GM13976 (cell line): ENCODE results near the gene FAM169A.
A peak's percentile ranks its signal among the peaks of the same experiment; 100 is the strongest.
"Not testable (repeated sequence)": the region's sequence is repeated elsewhere in the genome, so short reads cannot be mapped to it uniquely, and the experiment has no call there.

ENCODE experiments used
- DNase-seq: peaks from one replicate; pipeline ENCODE4 v3.0.0; 2012; ENCODE audit warnings: low spot score
- in situ Hi-C: fragments of 300-500 bp; cut with MboI; formaldehyde crosslinking; loops from one replicate; pipeline ENCODE4 v1.12.0; 2022; ENCODE audit warnings: low sequenced_read_pairs, mixed read lengths, inconsistent platforms; ENCODE audit not compliant: unreplicated experiment
- TF ChIP-seq, protein P1 (sequence below): IDR thresholded peaks from 2 replicates; pipeline ENCODE4 v1.5.1; 2012; ENCODE audit warnings: borderline replicate concordance, mild to moderate bottlenecking; ENCODE audit not compliant: insufficient read depth; ENCODE audit errors: extremely low read depth, missing control alignments, control extremely low read depth

FAM169A gene

DNA sequence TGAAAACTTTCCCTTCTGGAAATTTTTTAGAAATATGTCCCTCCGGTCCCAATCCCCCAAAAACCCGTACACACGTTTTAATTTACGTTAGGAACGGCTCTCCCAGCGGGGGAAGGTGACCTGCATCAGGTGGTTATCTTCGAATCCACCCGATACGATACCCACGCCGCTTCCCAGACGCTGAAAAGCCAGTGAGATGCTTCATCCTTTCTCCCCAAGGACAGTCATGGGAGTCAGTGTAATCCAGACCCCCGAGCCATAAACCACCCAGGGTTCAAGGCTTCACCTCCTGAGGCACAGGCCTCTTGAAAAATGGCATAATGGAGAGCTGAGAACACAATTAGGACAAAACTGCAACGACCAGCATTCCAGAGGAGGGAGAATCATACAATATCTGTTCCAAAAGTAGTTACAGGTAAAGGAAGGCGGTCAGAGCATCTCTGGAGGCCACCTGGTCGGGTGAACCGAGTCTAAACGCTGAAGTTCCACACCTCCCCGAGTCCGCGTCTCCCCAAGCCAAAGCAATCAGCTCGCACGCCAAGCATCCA is 857 bp downstream of the FAM169A start:
- no peak for DNase-seq
- in situ Hi-C loops = no loop called here
- TF ChIP-seq, protein P1, sequence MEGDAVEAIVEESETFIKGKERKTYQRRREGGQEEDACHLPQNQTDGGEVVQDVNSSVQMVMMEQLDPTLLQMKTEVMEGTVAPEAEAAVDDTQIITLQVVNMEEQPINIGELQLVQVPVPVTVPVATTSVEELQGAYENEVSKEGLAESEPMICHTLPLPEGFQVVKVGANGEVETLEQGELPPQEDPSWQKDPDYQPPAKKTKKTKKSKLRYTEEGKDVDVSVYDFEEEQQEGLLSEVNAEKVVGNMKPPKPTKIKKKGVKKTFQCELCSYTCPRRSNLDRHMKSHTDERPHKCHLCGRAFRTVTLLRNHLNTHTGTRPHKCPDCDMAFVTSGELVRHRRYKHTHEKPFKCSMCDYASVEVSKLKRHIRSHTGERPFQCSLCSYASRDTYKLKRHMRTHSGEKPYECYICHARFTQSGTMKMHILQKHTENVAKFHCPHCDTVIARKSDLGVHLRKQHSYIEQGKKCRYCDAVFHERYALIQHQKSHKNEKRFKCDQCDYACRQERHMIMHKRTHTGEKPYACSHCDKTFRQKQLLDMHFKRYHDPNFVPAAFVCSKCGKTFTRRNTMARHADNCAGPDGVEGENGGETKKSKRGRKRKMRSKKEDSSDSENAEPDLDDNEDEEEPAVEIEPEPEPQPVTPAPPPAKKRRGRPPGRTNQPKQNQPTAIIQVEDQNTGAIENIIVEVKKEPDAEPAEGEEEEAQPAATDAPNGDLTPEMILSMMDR = no peak

DNA sequence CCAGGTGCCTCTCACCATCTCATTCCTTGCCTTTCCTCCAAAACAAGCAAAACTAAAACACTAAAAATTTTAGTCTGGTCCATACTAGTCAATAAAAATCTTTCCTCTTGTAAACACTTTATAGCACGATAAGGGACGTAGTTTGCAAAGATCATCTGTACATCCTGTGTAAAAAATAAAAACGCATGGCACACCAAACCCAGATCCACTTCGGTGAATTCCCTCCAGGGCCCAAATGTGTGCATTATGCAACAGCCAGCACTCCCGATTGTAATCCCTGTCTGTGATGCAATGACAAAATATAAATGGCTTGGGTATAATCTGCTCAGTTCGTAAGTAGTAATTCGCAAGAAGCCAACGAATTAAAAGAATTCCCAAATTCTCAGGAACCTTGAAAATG is 1.4 kb downstream of the FAM169A start:
- DNase-seq = no peak
- TF ChIP-seq, protein P1 = no peak
- in situ Hi-C loops = no loop called here

DNA sequence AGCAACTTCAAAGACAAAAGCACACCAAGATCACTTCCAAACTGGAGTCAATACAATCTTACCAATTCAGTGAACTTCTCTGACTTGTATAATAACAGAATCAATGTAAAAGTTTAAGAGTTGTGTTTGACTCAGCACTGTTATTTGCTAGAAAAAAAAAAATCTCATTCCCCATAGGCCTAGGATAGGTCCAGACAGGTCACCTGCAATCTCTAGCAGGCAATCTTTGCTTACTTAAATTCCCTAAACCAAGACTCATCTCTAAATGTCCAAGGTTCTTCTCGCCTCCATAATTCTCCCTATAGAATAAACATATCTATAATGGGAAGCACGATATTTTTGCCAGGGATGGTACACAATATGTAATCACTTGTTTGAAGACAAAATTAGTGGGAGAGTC is 2.5 kb downstream of the FAM169A start:
- in situ Hi-C loops = no loop called here
- TF ChIP-seq, protein P1 = no peak
- no peak for DNase-seq

DNA sequence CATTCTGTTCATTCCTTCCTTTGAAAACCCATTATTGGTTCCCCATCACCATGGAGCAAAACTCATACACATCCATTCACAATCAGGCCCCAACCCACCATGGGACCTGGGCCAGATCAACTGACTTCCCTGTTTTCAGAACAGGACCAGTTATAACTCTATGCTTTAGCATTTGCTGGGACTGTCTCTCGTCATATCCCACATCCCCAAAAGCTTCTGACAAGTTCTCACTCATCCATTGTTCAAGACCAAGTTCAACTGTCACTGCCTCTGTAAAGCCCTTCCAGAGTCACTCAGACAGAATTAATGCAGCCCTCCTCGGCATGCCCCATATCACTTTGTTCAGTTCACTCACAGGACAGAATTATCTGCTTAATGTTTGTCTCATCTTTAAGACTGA is 4.0 kb downstream of the FAM169A start:
- DNase-seq = no peak
- in situ Hi-C loops = no loop called here
- TF ChIP-seq, protein P1 = no peak

DNA sequence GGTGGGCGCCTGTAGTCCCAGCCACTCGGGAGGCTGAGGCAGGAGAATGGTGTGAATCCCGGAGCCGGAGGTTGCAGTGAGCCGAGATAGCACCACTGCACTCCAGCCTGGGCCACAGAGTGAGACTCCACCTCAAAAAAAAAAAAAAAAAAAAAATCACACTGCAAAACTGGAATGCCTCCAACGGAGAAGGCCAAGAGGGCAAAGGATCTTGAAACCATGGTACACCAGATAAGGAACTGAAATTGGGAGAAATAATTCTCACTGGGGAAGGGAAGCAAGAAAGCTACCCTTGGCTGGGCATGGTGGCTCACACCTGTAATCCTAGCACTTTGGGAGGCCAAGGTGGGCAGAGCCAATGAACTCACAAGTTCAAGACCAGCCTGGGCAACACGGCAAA is 9.2 kb downstream of the FAM169A start:
- in situ Hi-C loops, DNase-seq: not testable (repeated sequence)

DNA sequence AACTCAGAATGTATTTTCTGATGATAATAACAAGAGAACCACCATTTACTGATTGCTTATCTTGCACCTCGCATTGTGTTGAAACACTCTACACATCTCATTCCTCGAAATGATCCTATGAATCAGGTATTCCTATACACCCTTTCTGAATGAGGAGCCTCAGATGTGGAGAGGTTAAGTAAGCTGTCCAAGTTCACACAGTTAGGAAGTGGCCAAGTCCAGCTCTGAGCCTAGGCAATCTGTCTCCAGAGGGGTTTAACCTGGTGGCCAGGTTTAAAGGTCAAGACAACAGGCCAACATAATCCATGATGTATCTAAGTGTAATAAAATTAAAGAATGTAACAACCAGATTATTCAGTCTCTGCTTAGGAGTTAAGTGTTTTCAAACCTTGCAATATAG is 12.9 kb downstream of the FAM169A start:
- in situ Hi-C loops = no loop called here
- DNase-seq = no peak
- TF ChIP-seq, protein P1 = no peak

DNA sequence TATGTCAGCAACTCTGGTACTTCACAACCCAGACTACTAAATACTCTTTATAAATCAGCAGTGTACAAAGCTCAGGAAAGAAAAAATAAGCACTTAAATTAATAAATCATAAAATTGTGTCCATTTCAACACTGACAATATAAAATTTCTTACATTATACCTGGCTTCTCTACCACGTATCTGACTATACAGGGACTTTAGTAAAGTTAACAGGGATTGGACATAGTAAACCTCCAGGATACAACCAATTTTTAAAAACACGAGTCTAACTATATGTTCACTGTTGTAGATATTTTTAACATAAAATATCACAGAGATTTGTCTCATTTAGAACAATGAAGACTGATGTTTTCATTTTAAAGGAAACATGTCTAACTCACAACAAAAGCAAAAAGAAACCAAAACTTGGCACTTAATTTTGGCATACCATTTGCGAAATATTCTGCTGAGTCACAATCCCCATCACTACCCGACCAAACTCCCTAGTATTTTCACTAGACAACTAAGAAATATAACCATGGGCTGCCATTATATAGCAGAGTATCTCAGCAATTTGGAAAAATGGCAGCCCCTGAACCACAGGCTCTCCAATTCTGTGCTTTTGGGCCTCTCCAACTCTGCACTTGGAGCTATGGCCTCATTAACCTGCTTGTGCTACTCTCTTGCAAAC is 14.4 kb downstream of the FAM169A start:
- TF ChIP-seq, protein P1 = no peak
- in situ Hi-C loops = no loop called here
- peak; percentile 35 for DNase-seq
